Dendritic cell treated with granulocyte-macrophage colony-stimulating factor and Interleukin-4, amounts not matched to agents 40 ng/mL and 50 ng/mL, for 4 days (primary cell): ENCODE results near the gene NOM1.

Experiments used
- H3K27ac Mint-ChIP-seq: one replicate; pipeline ENCODE4 v1.8.0; 2022; ENCODE audit warnings: mild to moderate bottlenecking, mixed read lengths
- H3K27me3 Mint-ChIP-seq: one replicate; pipeline ENCODE4 v1.8.0; 2022; ENCODE audit warnings: mild to moderate bottlenecking, mixed read lengths
- H3K36me3 Mint-ChIP-seq: one replicate; pipeline ENCODE4 v1.8.0; 2022; ENCODE audit warnings: low read depth, mixed read lengths
- H3K4me1 Mint-ChIP-seq: one replicate; pipeline ENCODE4 v1.8.0; 2022; ENCODE audit warnings: low read depth, mixed read lengths
- H3K4me3 Mint-ChIP-seq: one replicate; pipeline ENCODE4 v1.8.0; 2022; ENCODE audit warnings: mild to moderate bottlenecking, moderate library complexity, mixed read lengths
- H3K9me3 Mint-ChIP-seq: one replicate; pipeline ENCODE4 v1.8.0; 2022; ENCODE audit warnings: mixed read lengths
- intact Hi-C: fragments of 100-400 bp; cut with micrococcal nuclease; formaldehyde crosslinking; loops from one replicate; pipeline ENCODE4 v1.15.0; 2022

The NOM1 gene

DNA sequence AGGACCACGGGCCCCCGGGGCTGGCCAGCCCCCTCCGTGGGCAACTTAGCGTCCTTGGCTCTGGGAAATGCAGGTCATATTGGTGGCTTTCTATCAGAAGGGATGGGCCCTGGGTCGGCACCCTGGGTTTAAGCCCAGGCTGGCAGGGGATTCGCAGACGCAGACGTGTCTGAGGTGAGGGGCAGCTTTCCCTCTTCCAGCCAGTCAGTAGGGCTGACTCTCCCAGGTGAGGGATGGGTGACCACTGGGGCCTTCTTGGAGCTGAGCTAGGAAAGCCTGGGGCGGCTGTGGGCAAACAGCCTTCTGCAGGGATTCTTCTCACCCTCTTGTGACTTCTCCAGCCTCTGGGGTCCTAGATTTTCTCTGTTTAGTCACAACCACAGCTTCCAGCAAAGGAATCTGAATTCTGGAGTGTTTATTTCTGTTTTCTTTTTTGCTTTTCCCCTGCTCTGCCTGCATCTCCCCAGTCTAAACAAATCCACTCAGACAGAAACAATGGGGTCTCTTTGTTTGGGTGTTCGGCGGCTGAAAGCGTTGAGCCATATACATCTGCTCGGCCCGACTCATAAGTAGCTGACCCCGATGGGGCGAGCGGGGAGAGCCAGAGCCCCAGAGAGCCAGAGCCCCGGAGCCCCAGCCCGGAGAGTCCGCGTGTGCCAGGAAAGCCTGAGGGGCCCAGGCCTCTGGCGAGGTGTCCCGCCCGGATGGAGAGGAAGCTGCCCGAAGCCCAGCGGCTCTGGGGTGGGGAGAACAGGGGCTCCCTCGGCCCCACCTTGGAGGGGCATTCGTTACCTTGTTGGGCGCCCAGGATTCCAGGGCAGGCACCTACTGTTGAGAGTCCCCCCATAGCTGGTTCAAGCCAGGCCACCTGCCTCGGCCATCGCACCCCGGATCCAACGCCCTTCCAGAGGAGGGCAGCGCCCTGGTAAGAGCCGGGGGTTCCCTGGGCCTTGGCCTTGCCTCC, 59.0 kb downstream of the NOM1 start:
- H3K36me3 Mint-ChIP-seq: no peaks in the 10 kb centered on the region
- no peaks in the 10 kb centered on the region for H3K9me3 Mint-ChIP-seq
- peaks cover 10% of the 10 kb centered on the region for H3K4me1 Mint-ChIP-seq
- intact Hi-C loops: no loop called here
- no peak overlapping the region for H3K4me3 Mint-ChIP-seq
- H3K27ac Mint-ChIP-seq: no peak overlapping the region
- H3K27me3 Mint-ChIP-seq: peaks cover 89% of the 10 kb centered on the region

DNA sequence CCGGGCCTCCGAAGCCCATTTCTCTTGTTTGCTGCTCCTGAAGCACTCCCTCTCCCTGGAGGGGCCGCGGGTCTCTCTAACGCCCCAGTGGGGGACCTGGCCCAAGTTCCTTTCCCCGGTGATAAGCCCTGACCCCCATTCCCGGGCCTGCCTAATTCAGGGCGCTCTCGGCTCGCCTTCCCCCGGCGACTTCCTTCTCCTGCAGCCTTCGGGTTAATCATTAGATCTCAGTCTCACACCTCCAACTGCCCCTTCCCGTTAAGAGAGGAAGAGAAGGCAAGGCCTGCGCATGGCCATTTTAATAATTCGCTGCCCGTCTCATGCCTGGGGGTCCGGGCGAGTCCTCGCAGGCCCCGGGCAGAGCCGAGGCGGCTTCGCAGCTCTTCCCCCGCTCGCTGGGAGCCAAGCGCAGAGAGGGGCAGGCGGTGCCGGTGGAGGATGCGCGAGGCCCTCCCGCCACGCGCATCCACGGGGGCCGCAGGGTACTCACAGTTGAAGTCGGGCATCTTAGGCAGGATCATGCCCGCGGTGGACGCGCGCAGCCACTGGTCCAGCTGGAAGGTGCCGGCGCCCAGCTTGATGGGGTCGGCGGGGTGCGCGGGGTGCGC, 59.8 kb downstream of the NOM1 start:
- H3K4me3 Mint-ChIP-seq: peak overlapping the region; percentile 0
- H3K27me3 Mint-ChIP-seq: peaks cover 89% of the 10 kb centered on the region
- no peak overlapping the region for H3K27ac Mint-ChIP-seq
- intact Hi-C loops: no loop called here
- no peaks in the 10 kb centered on the region for H3K36me3 Mint-ChIP-seq
- H3K4me1 Mint-ChIP-seq: peaks cover 5% of the 10 kb centered on the region
- H3K9me3 Mint-ChIP-seq: no peaks in the 10 kb centered on the region

DNA sequence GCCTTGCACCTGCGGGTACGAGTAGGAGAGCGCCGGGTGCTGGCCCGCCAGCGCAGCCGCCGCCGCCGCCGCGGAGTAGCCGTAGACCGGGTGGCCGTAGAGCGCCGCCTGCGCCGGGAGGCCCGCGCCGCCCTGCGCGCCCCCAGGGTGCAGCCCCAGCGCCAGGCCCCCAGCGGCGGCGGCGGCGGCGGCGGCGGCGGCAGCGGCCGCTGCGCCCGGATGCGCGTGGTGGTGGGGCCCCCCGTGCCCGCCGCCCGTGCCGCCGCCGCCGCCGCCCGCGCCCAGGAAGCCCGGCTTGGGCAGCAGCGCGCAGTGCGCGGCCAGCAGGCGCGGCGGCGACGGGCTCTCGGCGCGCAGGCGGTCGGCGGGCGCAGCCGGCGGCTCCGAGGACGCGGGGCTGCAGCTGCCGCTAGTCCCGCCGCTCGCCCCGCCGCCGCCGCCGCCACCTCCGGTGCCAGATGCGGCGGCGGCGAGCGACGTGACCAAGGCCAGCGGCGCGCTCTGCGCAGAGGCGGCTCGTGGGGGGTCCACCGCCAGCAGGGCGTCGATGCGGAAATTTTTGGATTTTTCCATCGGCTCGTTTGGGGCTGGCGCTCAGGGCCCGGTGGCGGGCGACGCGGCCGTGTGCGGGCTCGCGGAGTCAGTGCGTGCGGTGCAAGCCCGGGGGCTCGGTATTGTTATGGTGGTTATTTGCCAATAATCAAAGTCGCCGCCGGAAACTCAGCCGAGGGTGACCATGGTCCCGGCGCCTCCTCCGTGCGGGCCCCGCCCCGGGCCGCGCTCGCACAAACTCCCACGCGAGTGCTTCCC, 60.5 kb downstream of the NOM1 start:
- no peak overlapping the region for H3K4me3 Mint-ChIP-seq
- H3K27me3 Mint-ChIP-seq: peaks cover 89% of the 10 kb centered on the region
- no peaks in the 10 kb centered on the region for H3K9me3 Mint-ChIP-seq
- intact Hi-C loops: no loop called here
- H3K4me1 Mint-ChIP-seq: peaks cover 5% of the 10 kb centered on the region
- H3K27ac Mint-ChIP-seq: no peak overlapping the region
- no peaks in the 10 kb centered on the region for H3K36me3 Mint-ChIP-seq

DNA sequence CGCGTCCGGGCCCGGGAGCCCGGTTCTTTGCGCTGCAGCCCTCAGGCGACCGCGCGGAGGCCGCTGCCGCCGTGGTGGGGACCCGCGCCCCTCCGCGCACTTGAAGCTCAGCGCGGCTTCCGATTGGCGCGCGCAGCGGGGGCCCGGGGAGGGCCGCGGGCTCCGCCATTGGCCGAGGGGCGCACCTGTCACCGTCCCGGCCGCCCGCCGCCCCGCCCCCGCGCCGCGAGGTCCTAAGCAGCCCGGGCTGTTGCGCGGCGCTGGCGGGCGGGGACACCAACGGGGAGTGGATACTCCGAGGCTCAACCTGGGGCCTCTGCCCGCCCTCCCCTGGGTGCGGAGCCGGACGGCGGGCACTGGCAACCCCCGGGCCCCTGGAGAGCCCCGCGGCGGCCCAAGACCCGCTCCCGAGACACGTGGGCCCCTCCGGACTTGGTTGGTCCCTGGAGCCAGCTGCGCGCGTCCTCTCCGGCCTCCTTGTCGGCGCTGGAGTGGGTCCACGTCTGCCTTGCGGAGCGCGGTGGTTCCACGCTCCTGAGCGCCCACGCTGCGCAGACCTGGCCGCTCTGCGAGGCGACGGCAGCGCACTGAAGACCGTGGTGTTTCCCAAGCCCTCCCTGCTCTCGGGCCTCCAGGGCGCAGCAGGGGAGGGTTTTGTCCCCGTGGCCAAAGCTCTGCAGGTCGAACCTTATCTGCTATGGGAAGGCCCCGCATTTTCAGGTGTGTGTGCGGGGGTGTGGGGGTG, 61.2 kb downstream of the NOM1 start, which contains the start of gene MNX1:
TSS of gene MNX1 (minus strand) at position 76 of the 745 bp plus-strand sequence. CDS start 313 bp downstream, outside the sequence.
- Mint-ChIP-seq H3K4me1 (peaks cover 5% of the 10 kb centered on the region), H3K4me3 (peak within 1 kb of the TSS; percentile 0), H3K27ac (no peak within 1 kb of the TSS), H3K36me3 (no peaks in the 10 kb centered on the region), H3K27me3 (peaks cover 90% of the 10 kb centered on the region), H3K9me3 (no peaks in the 10 kb centered on the region)
- intact Hi-C loops: no loop called here

DNA sequence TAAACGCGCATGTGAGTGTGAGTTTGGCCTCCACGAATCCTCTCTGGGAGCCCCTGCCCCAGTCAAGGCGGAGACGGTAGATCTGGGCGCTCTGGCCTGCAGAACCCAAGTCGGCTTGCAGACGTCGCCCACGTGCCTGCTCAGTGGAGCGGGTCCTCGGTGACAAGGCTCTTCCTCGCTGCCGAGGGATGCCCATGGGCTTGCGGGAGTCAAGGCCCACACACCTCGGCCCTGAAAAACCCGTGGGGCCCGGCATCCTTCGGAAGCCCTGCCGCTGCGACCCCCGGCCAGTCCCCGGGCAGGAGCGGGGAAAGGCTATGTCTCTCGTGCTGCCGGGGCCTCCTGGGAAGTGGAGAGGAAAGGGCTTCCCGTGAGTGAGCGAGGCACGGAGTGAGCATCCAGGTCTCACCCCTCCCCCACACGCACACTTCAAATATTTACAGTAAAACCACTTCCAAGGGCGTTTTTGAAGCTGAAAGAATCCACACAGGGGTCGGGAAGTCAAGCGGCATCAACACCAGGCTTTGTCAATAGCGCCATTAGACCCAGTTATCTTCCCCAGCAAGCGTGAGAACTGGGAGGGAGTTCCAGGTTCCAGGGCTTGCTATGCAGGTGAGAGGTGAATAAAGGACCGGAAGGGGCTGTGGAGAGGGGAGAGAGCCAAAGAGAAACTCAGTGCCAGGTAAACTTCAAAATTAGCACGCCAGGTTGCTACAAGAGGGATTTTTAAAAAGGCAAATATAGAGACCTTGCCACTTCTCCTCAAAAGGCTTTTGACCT, 62.0 kb downstream of the NOM1 start:
- peaks cover 90% of the 10 kb centered on the region for H3K27me3 Mint-ChIP-seq
- H3K4me1 Mint-ChIP-seq: peaks cover 5% of the 10 kb centered on the region
- no peak overlapping the region for H3K27ac Mint-ChIP-seq
- intact Hi-C loops: no loop called here
- H3K36me3 Mint-ChIP-seq: no peaks in the 10 kb centered on the region
- H3K4me3 Mint-ChIP-seq: no peak overlapping the region
- no peaks in the 10 kb centered on the region for H3K9me3 Mint-ChIP-seq

DNA sequence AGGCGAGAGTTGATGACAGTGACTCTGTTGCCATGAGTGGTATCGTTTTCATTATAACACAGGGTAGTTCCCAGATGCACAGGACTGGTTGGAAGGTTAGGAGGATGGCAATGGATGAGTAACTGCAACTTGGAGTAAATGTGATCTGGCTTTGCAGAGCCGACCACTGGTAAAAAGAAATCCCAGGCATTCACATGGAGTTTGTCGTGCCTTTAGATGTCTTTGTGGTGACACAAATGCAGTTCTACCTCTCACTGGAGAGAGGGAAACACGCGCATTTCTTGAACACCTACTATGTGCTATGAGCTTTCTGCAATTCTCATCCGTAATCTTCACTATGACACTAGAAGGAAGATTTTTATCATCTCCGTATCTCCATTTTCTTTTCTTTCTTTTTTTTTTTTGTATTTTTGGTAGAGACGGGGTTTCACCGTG, 62.6 kb downstream of the NOM1 start:
- Mint-ChIP-seq H3K27me3 (peaks cover 90% of the 10 kb centered on the region), H3K9me3 (no peaks in the 10 kb centered on the region), H3K4me3 (no peak overlapping the region), H3K27ac (no peak overlapping the region), H3K36me3 (no peaks in the 10 kb centered on the region), H3K4me1 (peaks cover 5% of the 10 kb centered on the region)
- intact Hi-C loops: no loop called here

DNA sequence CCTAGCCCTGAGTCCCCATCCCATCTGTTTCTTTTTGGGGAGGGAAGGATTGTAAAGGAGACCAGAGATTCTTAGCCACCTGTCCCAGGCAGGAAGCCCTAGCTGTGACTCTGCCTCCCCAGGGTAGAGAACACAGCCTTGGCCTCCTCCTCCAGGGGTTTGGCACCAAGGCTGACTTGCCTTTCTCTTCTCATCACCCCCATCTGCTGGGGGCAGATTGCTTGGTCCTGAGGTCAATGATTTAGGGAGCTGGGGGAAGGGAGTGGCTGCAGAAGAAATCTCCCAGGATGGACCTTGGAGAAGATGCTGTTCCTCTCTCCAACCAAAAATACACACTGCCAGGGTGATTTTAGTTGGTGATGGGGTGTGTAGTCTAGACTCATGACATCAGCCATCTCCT, 63.6 kb downstream of the NOM1 start:
- Mint-ChIP-seq H3K27me3 (peaks cover 90% of the 10 kb centered on the region), H3K27ac (no peak overlapping the region), H3K36me3 (no peaks in the 10 kb centered on the region), H3K4me1 (peaks cover 5% of the 10 kb centered on the region), H3K9me3 (no peaks in the 10 kb centered on the region), H3K4me3 (no peak overlapping the region)
- intact Hi-C loops: no loop called here

DNA sequence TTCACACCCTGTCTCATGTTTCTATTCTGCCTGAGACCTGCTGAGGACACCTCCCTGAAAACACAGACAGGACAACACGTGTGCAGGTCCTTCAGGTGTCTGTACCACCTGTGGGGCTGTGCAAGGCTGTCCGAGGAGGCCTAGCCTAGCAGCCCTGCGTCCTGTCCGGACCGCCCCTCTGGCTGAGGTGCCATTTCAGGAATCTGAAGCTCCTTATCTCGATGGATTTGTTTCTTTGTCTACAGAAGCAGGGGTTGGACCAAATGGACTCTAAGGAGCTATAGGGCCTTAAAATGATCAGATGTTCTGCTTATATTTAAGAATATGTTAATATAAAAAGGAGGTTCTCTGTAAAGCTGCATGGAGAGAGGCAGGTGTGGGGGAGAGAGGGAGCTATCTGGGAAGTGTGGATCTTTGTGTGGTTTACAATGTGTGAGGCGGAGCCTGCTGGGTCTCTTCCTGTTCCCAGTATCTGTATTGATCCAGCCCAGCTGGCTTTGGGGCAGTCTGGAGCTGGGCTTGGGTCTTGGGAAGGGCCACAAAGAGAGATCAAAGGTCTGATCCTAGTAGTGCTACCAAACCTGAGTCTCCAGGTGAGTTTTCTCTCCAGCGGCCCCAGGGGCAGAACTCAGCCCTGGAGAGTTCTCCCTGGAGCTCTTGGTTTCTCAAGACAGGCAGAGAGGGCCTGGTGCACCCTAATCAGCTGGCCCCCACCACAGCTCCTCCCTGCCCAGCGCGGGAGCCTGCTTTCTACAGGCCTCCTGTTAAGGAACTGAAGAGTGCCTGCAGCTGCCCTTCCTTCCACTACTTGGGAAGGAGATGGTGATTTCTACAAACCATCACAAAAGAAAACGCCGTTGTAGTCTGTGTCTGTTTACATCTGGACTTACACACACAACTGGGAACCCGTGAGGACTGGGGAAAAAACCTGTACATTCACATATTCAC, 64.4 kb downstream of the NOM1 start:
- intact Hi-C loops: no loop called here
- H3K27ac Mint-ChIP-seq: no peak overlapping the region
- H3K9me3 Mint-ChIP-seq: no peaks in the 10 kb centered on the region
- peaks cover 7% of the 10 kb centered on the region for H3K4me1 Mint-ChIP-seq
- no peaks in the 10 kb centered on the region for H3K36me3 Mint-ChIP-seq
- H3K27me3 Mint-ChIP-seq: peaks cover 90% of the 10 kb centered on the region
- no peak overlapping the region for H3K4me3 Mint-ChIP-seq

DNA sequence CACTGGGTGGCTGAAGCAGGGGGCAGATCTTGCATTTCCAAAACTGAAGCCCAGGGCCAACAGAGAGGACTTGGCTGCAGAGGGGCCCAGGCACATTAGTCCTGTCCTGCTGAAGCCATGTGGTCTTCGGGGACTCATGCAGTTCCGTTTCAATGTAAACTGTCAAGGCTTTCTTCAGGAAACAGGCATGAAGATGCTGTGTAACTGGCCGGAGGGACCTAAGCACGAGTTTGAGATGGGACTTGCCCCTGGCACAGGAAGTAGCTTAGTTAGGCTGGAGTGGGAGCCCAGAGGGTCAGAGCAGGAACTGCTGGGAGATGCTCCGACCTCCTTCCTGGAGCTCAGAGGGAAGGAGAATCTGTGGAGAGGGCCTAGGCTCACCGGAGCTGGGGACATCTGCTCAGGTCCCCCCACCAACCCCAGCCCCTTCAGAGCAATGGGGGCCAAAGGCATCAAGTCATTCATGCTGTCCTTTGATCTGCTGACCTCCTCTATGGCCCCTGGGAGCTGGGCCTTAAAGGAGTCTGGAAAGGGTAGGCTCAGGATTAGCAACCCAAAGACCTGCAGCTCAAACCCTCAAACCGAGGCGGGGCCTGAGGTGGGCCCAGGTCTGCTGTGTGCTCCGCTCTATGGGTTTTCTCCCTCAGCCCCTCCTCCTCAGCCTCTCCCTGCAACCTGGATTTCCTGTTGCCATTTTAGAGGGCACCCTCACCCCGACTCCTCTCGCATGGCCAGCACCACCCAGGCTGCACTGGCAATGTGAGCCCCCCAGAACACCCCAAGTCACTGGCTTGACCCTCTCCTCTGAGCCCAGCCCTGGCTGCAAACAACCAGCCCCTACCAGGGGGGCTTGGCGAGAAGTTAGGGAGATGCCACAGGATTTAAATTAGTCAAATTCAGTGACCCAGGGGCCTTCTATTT, 65.4 kb downstream of the NOM1 start:
- intact Hi-C loops: no loop called here
- H3K4me3 Mint-ChIP-seq: no peak overlapping the region
- H3K4me1 Mint-ChIP-seq: peaks cover 5% of the 10 kb centered on the region
- H3K36me3 Mint-ChIP-seq: no peaks in the 10 kb centered on the region
- no peaks in the 10 kb centered on the region for H3K9me3 Mint-ChIP-seq
- H3K27me3 Mint-ChIP-seq: peaks cover 91% of the 10 kb centered on the region
- H3K27ac Mint-ChIP-seq: no peak overlapping the region

DNA sequence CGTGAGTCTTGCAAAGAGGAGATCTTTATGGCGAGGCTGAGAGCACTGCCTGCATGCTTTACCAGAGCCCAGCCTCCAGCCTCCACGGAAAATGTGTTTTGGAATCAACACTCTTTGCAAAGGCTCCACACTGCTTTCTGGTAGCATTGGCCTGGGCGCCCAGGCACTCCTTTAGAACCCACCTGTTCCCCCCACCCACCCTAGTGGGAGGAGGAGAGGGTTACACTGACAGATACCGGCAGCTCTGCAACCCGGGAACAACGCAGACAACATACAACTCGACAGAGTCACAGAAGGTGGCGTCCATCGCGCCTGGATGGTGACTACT, 66.5 kb downstream of the NOM1 start:
- no peak overlapping the region for H3K27ac Mint-ChIP-seq
- no peak overlapping the region for H3K4me3 Mint-ChIP-seq
- intact Hi-C loops: no loop called here
- peaks cover 97% of the 10 kb centered on the region for H3K27me3 Mint-ChIP-seq
- H3K36me3 Mint-ChIP-seq: no peaks in the 10 kb centered on the region
- peaks cover 5% of the 10 kb centered on the region for H3K4me1 Mint-ChIP-seq
- no peaks in the 10 kb centered on the region for H3K9me3 Mint-ChIP-seq

DNA sequence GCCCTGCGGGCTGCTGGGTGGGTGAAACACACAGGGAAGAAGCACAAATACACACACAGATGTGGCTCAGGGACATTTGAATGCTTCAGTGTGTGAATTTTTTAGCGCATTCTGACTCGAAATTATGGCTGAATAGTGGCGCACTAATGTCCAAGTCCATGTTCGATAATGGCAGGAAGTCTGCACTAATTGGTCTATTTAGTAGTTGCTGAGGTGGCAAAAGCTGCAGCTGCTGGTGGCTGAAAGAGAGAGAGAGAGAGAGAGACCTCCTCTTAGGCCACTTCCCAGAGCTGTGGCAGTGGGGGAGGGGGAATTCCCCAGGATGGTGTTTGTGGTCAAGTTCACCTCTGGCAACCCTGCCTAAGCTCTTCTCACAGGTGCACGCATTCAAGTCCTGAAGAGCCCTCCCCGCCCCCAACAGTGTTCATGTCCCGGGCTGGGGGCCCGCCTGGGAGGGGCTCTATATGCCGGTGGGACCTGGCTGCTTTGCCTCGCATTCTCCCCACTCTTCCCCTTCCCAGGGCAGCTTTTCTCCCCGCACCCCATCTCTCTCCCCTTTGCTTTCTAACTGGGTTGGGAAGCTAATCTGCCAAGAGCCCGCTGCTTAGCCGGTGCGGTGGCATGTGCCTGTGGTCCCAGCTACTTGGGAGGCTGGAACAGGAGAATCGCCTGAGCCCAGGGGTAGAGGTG, 67.0 kb downstream of the NOM1 start:
- intact Hi-C loops: no loop called here
- Mint-ChIP-seq H3K9me3 (no peaks in the 10 kb centered on the region), H3K27ac (no peak overlapping the region), H3K4me1 (peaks cover 5% of the 10 kb centered on the region), H3K27me3 (peaks cover 95% of the 10 kb centered on the region), H3K36me3 (no peaks in the 10 kb centered on the region), H3K4me3 (no peak overlapping the region)
